DMS153 treated with DMSO at 0.1 percent for 48 hours (cell line): ENCODE results near the gene PLCD1.

Source experiments
- DNase-seq: peaks from one replicate; lab custom pipeline; 2025; ENCODE audit not compliant: unreplicated experiment; lab: John Stamatoyannopoulos, UW

PLCD1 gene

DNA sequence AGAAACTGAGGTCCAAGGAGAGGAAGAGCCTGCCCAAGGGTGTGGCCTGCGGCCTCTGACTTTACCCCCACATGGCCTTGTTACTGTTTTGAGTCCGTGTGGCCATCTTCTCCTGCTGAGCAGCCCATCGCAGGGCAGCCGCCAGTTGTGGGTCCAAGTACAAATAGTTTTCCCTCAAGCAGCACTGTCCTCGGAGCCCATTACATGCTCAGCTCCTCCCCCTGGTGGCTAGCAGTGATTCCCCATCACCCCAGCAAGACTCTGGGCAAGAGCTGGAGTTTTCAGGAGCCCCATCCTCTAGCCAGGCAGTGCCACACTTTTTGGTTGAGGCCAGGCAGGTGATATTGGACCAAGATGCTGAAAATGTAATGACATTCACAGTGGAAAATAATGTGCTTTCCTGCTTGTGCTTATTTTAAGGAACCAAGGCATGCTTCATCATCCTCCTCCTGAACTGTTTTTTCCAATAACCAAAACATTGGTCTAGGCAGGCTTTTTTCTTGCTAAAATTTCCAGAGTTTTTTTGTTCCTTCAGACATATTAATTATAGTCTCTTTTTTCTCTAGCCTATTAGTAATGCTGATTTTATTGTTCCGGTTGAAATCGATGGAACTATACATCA lies 62.1 kb downstream of the PLCD1 start:
- peak; percentile 3 for DNase-seq

DNA sequence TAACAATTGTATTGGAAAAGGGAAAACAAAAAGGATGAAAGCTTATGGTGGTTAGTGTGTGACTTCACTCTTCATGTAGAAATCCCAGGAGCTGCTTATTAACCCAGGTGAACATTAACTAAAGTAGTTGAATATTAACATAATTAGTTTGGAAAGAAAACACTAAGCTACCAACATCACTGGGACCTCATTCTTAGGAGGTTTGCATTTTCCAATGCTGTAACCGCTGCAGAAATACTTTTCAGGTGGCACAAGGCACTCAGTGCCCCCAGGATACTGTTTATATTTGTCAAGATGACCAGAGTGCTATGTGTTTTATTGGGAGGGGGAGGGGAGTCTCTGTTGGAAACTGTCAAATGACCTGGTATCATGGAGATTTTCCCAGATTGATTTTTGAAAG lies 64.7 kb downstream of the PLCD1 start:
- no peak for DNase-seq

DNA sequence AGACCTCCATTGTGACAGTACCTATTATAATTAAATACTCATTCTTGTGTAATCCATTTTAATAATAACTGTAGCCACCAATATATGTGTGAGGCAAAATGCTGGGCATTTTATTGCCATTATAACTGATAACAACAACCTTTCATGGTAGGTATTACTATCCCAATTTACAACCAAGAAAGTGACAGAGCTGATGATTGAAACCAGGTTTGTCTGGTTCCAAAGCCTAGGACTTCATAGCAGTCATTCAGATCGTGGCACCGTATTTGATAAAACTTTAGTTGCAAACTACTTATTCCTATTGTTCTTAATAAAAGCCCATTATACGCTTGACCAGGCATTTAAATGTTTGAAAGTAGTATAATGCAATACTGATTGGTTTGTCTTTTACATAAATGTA lies 65.3 kb downstream of the PLCD1 start:
- DNase-seq: no peak

DNA sequence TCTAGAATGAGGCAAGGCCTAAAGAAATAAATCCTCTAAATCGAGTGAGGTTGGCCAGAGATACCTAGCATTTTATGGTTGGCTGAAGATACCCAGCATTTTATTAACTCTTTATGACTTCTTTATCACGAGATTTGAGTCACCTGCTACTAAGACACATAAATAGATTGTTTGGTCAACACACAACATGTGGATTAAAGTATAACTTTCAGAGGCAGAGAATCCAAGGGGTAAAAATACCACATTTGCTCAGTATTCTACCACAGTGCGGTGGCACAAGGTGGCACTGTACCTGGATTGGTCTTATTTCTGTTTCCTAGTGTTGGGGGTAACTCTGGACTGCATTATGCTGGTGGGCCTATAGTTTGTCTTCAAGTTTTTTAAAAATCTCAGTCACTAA lies 65.8 kb downstream of the PLCD1 start:
- no peak for DNase-seq

DNA sequence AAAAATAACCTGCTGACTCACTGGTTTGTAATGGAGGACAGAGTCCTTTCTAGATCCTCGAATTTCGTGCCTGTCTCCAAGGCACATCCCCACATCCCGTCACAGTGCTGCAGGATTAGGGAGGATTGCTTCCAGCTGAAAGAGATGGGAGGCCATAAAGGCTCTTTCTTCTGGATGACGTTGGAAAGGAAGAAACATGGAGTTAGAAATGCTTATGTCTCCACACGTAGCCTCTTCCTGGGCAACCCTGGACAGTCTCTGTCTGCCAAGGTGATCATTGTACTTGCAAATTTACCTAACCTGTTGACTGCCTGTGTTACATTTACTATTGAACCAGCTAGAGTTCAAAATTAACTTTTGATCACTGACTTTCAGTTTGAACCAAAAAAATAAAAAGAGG lies 66.4 kb downstream of the PLCD1 start:
- DNase-seq: no peak

DNA sequence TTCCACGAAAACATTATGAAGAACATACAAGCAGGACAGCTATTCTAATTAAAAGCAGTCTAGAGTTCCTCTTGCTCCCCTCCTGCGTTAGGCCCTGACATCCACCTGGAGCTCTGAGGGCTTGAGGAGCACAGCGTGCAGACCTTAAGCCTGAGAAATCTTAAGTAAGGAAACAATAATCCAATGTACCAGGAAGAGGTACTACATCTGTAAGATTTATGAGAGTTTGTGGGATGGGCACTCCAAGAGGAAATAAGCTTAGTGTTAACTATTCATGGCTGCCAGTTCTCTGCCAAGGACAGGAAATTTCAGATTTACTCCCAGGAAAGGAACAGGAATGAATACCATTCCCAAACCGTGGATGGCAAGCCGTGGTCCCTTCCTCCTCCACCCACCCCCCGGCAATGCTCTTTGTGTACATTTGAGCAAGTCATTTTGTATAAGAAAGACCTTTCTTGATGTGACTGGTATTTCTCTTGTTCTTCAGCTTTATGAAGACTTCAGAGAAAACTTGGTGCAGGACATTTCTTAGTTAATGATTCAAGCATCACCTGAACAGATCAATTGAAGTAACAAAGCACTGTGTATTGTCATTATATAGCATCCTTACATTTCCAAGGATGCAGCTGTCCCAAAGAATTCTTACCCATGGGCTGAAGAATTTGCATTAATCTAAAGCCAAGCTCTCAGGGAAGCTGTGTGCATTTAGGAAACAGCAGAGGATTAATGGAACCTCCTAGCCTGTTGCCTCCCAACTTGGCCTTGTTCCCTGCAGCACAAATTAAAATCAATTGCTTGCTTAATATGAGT lies 67.6 kb downstream of the PLCD1 start:
- no peak for DNase-seq

DNA sequence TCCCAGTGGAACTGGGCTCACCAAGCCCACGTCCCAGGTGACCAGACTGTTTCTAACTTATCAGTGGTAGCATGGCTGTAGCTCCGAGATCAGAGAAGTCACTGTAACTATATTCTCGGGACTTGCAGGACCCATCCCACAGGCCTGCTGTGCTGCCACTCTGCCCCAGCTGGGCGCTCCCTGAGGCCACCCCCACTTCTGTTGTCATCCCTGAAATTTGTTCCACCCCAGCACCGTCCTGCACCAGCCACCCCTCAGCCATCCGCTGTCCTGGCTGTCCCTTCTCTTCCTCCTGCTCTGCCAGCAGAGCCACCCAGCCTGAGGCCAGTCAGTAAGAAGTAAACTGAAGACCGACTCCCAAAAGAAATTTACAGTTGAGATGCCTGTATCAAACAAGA lies 71.9 kb downstream of the PLCD1 start:
- no peak for DNase-seq
